ENCODE data around the gene DUT. TPM values are rescaled to one million over a fixed set of nuclear protein-coding genes. Genes with fewer than 3 reads are reported as not detected.

The DUT gene
- total and polyA plus RNA-seq, 2 experiments from 2014 or later: 50.9 to 70.4 TPM

- Histone ChIP-seq H3K27me3 (no peaks in the 10 kb centered on the region), H3K4me1 (ENCODE audit: insufficient read depth) (no peaks in the 10 kb centered on the region), H3K79me2 (no peaks in the 10 kb centered on the region), H4K20me1 (ENCODE audit: insufficient read depth, poor library complexity, severe bottlenecking) (no peaks in the 10 kb centered on the region), H3K4me3 (no peak overlapping the region), H3K36me3 (replicated peaks; ENCODE audit: insufficient read depth, low read depth) (no peaks in the 10 kb centered on the region), H3K4me2 (no peak overlapping the region), H3K27ac (no peak overlapping the region), H3K9me2 (replicated peaks; ENCODE audit: insufficient read depth) (no peaks in the 10 kb centered on the region), H2AFZ (no peak overlapping the region), H3K9me3 (ENCODE audit: low read depth) (no peaks in the 10 kb centered on the region)
- no peak for DNase-seq (ENCODE audit: low spot score)
- TF ChIP-seq EZH2phosphoT487 (IDR thresholded peaks at IDR 0.05; ENCODE audit: low read depth, severe bottlenecking, unreplicated experiment) (no peak), CTCF (IDR thresholded peaks at IDR 0.05; ENCODE audit: poor library complexity) (no peak), EZH2 (IDR thresholded peaks at IDR 0.05; ENCODE audit: borderline replicate concordance) (no peak)
- WGBS (ENCODE audit: low lambda C conversion rate, missing lambda C conversion rate): 94% methylated on average over 2 of the region's 2 CpGs
Observed at GRCh38 chr15:48383031-48383430, 51.8 kb downstream of the DUT start.

DNA sequence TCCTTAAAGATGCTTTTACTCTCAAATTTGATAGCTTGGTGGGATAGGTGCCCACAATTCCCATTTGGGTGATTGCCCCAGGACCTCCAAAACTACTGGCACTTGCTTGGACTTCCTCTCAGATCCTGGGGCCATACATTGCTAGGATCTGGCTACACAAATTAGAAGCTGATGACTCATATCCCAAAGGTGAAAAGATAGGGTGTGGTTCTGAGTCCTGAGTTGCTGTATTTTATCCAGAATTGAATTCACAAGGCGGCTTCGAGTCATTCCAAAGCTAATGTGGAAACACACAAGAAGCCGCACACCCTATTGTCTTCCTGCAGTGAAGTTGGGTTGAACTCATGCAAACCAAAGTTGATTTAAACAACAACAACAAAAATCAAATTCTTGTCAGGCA is 53.4 kb downstream of the DUT start:
- TF ChIP-seq EZH2 (IDR thresholded peaks at IDR 0.05; ENCODE audit: borderline replicate concordance): no peak
- no peak for TF ChIP-seq CTCF (IDR thresholded peaks at IDR 0.05; ENCODE audit: poor library complexity)
- TF ChIP-seq EZH2phosphoT487 (IDR thresholded peaks at IDR 0.05; ENCODE audit: low read depth, severe bottlenecking, unreplicated experiment): no peak
- H3K4me2 ChIP-seq: no peak overlapping the region
- H3K27me3 ChIP-seq: no peaks in the 10 kb centered on the region

DNA sequence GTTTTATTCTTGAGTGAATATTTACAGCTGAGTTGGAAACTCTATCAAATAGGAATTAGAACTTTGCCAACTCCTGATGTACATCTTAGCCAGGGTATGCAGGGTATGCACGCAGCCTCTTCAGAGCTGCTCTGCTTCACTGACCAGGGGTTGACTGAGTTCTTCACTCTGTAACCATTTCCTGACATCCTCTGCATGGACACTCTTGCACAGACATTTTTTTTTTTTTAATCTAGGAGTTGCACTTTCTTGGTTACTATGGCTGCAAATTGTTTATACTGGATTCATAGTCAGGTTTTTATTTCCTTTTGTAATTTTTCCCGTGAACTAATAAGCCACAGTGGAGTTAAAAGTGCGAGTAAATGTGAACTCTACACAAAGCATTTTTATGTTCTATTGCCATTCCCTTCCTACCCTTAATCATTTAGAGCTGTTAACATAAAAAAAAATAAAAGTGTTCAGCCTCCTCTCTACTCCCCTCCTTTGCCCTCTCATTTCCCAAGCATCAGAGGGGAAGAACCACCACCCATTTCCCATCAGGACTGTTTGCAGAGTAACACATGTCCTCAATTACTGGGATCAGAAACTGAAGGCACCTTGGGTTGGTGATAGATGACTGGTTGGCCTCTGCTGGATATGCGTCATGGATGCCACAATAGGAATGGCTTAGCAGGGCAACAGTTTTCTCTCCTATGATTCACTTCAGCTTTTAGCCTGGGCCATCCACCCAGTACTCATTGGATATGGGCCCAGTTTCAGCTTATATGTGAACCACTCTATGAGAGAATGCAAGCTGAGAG is 54.0 kb downstream of the DUT start:
- no peaks in the 10 kb centered on the region for H3K9me2 ChIP-seq (replicated peaks; ENCODE audit: insufficient read depth)
- H3K9me3 ChIP-seq (ENCODE audit: low read depth): no peaks in the 10 kb centered on the region
- no peak overlapping the region for H2AFZ ChIP-seq
- no peak overlapping the region for H3K4me2 ChIP-seq
- no peaks in the 10 kb centered on the region for H3K79me2 ChIP-seq
- H3K4me3 ChIP-seq: no peak overlapping the region
- no peak overlapping the region for H3K27ac ChIP-seq
- H3K27me3 ChIP-seq: no peaks in the 10 kb centered on the region
- no peaks in the 10 kb centered on the region for H4K20me1 ChIP-seq (ENCODE audit: insufficient read depth, poor library complexity, severe bottlenecking)
- no peaks in the 10 kb centered on the region for H3K36me3 ChIP-seq (replicated peaks; ENCODE audit: insufficient read depth, low read depth)
- no peak for DNase-seq (ENCODE audit: low spot score)
- TF ChIP-seq CTCF (IDR thresholded peaks at IDR 0.05; ENCODE audit: poor library complexity): no peak
- no peak for TF ChIP-seq EZH2 (IDR thresholded peaks at IDR 0.05; ENCODE audit: borderline replicate concordance)
- TF ChIP-seq EZH2phosphoT487 (IDR thresholded peaks at IDR 0.05; ENCODE audit: low read depth, severe bottlenecking, unreplicated experiment): no peak
- no peaks in the 10 kb centered on the region for H3K4me1 ChIP-seq (ENCODE audit: insufficient read depth)
- 81% methylated on average over 4 of the region's 4 CpGs for WGBS (ENCODE audit: low lambda C conversion rate, missing lambda C conversion rate)

More for the DNA sequence above, 53.4 kb downstream of the DUT start:
- Histone ChIP-seq H3K9me2 (replicated peaks; ENCODE audit: insufficient read depth) (no peaks in the 10 kb centered on the region), H3K27ac (no peak overlapping the region), H3K4me1 (ENCODE audit: insufficient read depth) (no peaks in the 10 kb centered on the region), H2AFZ (no peak overlapping the region), H4K20me1 (ENCODE audit: insufficient read depth, poor library complexity, severe bottlenecking) (no peaks in the 10 kb centered on the region), H3K9me3 (ENCODE audit: low read depth) (no peaks in the 10 kb centered on the region), H3K79me2 (no peaks in the 10 kb centered on the region), H3K4me3 (no peak overlapping the region), H3K36me3 (replicated peaks; ENCODE audit: insufficient read depth, low read depth) (no peaks in the 10 kb centered on the region)
- no peak for DNase-seq (ENCODE audit: low spot score)
- 94% methylated on average over 3 of the region's 3 CpGs for WGBS (ENCODE audit: low lambda C conversion rate, missing lambda C conversion rate)
